HG03064 (cell line): ENCODE data around the gene TSPYL2.

Source experiments
- ATAC-seq: cut with Tn5 transposase; IDR thresholded peaks from one replicate; pipeline ENCODE4 v1.9.1; 2021; ENCODE audit warnings: low read depth; ENCODE audit not compliant: unreplicated experiment

TSPYL2 gene

GRCh38 chrX:53081925-53082772 is at the start of gene TSPYL2:
TSPYL2 (plus strand) TSS chrX:53082367; CDS start chrX:53082499, 132 bp downstream.
- peak; percentile 87 for ATAC-seq

DNA sequence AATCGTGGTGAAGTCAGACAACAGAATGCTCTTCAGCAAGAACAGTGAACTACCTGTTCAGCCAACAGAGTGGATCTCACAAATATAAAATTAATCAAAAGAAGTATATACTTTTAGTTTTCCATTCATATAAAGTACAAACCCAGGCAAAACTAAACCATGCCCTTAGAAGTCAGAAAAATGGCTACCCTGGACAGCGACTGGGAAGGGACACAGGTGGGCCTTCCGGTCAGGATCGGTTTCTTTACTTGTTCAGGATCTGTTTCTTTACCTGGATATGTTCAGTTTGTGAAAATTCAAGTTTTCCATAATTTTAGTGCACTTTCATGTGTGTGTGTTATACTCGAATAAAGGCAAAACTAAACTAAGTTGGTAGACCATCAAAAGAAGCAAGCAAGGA is 46.0 kb upstream of the TSPYL2 start:
- ATAC-seq, result no peak

DNA sequence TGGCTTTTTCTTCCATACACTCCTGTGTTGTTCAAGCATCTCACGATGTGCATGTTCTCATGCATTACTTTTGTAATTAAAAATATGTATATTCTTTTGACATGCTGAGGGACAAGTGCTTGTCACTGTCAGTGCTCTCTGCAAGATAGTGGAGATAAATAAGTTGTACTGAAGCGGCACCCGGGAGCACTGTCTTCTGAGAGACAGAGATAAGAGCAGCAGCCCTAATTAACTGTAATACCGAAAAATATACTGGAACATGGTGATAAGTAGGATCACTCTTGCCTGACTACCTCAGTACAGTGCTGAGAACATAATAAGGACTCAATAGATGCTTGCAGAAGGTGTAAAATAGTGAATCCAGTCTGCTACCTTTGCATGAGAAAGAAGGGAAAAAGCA is 42.9 kb upstream of the TSPYL2 start:
- ATAC-seq, result no peak

- ATAC-seq, result no peak
Observed at GRCh38 chrX:53044995-53045394, 37.2 kb upstream of the TSPYL2 start.

- no peak for ATAC-seq
Observed at GRCh38 chrX:53047228-53047627, 34.9 kb upstream of the TSPYL2 start.

- no peak for ATAC-seq
Observed at GRCh38 chrX:53048169-53049126, 33.7 kb upstream of the TSPYL2 start, which contains the start of gene GPR173. GPR173 (plus strand) TSS chrX:53048789; CDS start chrX:53076622, 27,833 bp downstream.

- ATAC-seq, result no peak
Observed at GRCh38 chrX:53049127-53049517, 33.0 kb upstream of the TSPYL2 start.

DNA sequence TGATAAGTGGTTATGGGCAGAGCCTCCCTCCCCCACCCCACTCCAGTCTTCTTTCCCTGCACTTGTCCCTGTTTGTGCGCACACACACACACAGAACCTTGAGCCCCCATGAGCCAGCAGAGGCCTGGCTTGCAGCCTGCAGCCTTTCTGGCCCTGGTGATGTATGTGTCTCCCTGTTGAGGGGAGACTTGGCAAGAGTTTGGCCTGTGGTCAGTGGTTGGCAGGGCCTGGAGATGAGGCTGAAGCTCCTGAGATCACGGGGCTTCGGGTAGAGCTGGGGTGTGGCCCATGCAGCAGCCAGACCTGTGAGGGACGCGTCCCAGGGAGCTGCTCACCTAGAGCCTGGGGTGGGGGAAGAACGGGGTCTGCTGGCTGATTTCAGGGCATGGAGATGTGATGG is 31.3 kb upstream of the TSPYL2 start:
- ATAC-seq, result no peak

GRCh38 chrX:53055244-53055849 is 26.8 kb upstream of the TSPYL2 start:
- ATAC-seq, result no peak

GRCh38 chrX:53056292-53056691 is 25.9 kb upstream of the TSPYL2 start:
- no peak for ATAC-seq

- ATAC-seq, result no peak
Observed at GRCh38 chrX:53065104-53065503, 17.1 kb upstream of the TSPYL2 start.

- ATAC-seq, result no peak
Observed at GRCh38 chrX:53071064-53071463, 11.1 kb upstream of the TSPYL2 start.

- ATAC-seq, result peak; percentile 76
Observed at GRCh38 chrX:53071604-53072417, 10.4 kb upstream of the TSPYL2 start.

GRCh38 chrX:53072418-53073114 is 9.6 kb upstream of the TSPYL2 start:
- ATAC-seq, result no peak

- ATAC-seq, result no peak
Observed at GRCh38 chrX:53073115-53073586, 9.0 kb upstream of the TSPYL2 start.

GRCh38 chrX:53075011-53075410 is 7.2 kb upstream of the TSPYL2 start:
- ATAC-seq, result no peak

- no peak for ATAC-seq
Observed at GRCh38 chrX:53076671-53077070, 5.5 kb upstream of the TSPYL2 start.

GRCh38 chrX:53077207-53078197 is 4.7 kb upstream of the TSPYL2 start:
- no peak for ATAC-seq
